Measurements from ENCODE around the gene HPCAL1. TPM values are rescaled to one million over a fixed set of nuclear protein-coding genes. Genes with fewer than 3 reads are reported as not detected.
"Not testable (repeated sequence)": the region's sequence is repeated elsewhere in the genome, so short reads cannot be mapped to it uniquely, and the experiment has no call there.

The HPCAL1 gene
- 68.9 TPM for total RNA-seq

GRCh38 chr2:10302479-10303180 is at the start of gene HPCAL1:
Gene HPCAL1, plus strand, starts transcription at chr2:10302904. Its CDS starts 116,854 bp downstream, at chr2:10419758.
- DNase-seq (ENCODE audit: low read depth in 2 of 3, low spot score in 2 of 3): peak; percentile 68 to 90 (median 86)

GRCh38 chr2:10253596-10254372 is 48.9 kb upstream of the HPCAL1 start:
- DNase-seq (ENCODE audit: low read depth in 2 of 3, low spot score in 2 of 3): no peak

- DNase-seq (ENCODE audit: low read depth in 2 of 3, low spot score in 2 of 3): no peak
Measured at GRCh38 chr2:10254373-10255188, 48.1 kb upstream of the HPCAL1 start.

GRCh38 chr2:10255189-10256030 is 47.3 kb upstream of the HPCAL1 start:
- no peak for DNase-seq (ENCODE audit: low read depth in 2 of 3, low spot score in 2 of 3)

GRCh38 chr2:10256031-10256514 is 46.6 kb upstream of the HPCAL1 start:
- DNase-seq (ENCODE audit: low read depth in 2 of 3, low spot score in 2 of 3): no peak

- DNase-seq (ENCODE audit: low read depth in 2 of 3, low spot score in 2 of 3): peak in 1 of 3 donors; percentile 42
Measured at GRCh38 chr2:10256515-10257031, 46.1 kb upstream of the HPCAL1 start.

- DNase-seq (ENCODE audit: low read depth in 2 of 3, low spot score in 2 of 3): no peak
Measured at GRCh38 chr2:10257036-10257435, 45.7 kb upstream of the HPCAL1 start.

- no peak for DNase-seq (ENCODE audit: low read depth in 2 of 3, low spot score in 2 of 3)
Measured at GRCh38 chr2:10257500-10258147, 45.1 kb upstream of the HPCAL1 start.

GRCh38 chr2:10258326-10258725 is 44.4 kb upstream of the HPCAL1 start:
- no peak for DNase-seq (ENCODE audit: low read depth in 2 of 3, low spot score in 2 of 3)

- no peak for DNase-seq (ENCODE audit: low read depth in 2 of 3, low spot score in 2 of 3)
Measured at GRCh38 chr2:10258726-10259125, 44.0 kb upstream of the HPCAL1 start.

GRCh38 chr2:10260130-10260529 is 42.6 kb upstream of the HPCAL1 start:
- no peak for DNase-seq (ENCODE audit: low read depth in 2 of 3, low spot score in 2 of 3)

- DNase-seq (ENCODE audit: low read depth in 2 of 3, low spot score in 2 of 3): not testable (repeated sequence)
Measured at GRCh38 chr2:10263526-10263925, 39.2 kb upstream of the HPCAL1 start.

- no peak for DNase-seq (ENCODE audit: low read depth in 2 of 3, low spot score in 2 of 3)
Measured at GRCh38 chr2:10264506-10265328, 38.0 kb upstream of the HPCAL1 start.

- no peak for DNase-seq (ENCODE audit: low read depth in 2 of 3, low spot score in 2 of 3)
Measured at GRCh38 chr2:10265329-10266132, 37.2 kb upstream of the HPCAL1 start.

GRCh38 chr2:10266133-10266620 is 36.5 kb upstream of the HPCAL1 start:
- DNase-seq (ENCODE audit: low read depth in 2 of 3, low spot score in 2 of 3): no peak

GRCh38 chr2:10267036-10267435 is 35.7 kb upstream of the HPCAL1 start:
- no peak for DNase-seq (ENCODE audit: low read depth in 2 of 3, low spot score in 2 of 3)

Data from hematopoietic multipotent progenitor cell (in vitro differentiated cells).